Omental fat pad (tissue), 4 donors: ENCODE data around the gene IL32. TPM values are rescaled to one million over a fixed set of nuclear protein-coding genes. Genes with fewer than 3 reads are reported as not detected.

ENCODE experiments used
- ATAC-seq: fragments of 150-250 bp; one replicate; pipeline ENCODE4 v1.9.1; 2016; ENCODE audit warnings: mild to moderate bottlenecking, moderate library complexity; ENCODE audit not compliant: low FRiP score
- DNase-seq: peaks from one replicate; pipeline ENCODE4 v3.0.0-alpha.2; 2019; ENCODE audit warnings: low spot score
- CTCF ChIP-seq, 3 donors: fragments of 450-650 bp; IDR thresholded peaks; one replicate each; pipeline ENCODE4 v1.5.1; 2016 to 2017; ENCODE audit warnings: antibody characterized with exemption in 3 of 3, mild to moderate bottlenecking in 3 of 3, moderate library complexity in 2 of 3
- total RNA-seq, 4 donors: library from RNA; depleted of rRNA; stranded (reverse); fragments of >200 nt; gene quantifications; one replicate each; pipeline ENCODE4 v1.1.0, GENCODE V29; 2016

IL32 gene
- total RNA-seq, 4 donors from 2014 or later: 16.5 to 73.0 (median 25.6) TPM

GRCh38 chr16:3056336-3057180, 8.9 kb upstream of the IL32 start:
- TF ChIP-seq CTCF (IDR thresholded peaks at IDR 0.05): no peak
- ATAC-seq (no peak), DNase-seq (no peak)

- DNase-seq (no peak), ATAC-seq (no peak)
- TF ChIP-seq CTCF (IDR thresholded peaks at IDR 0.05): no peak
Observed at GRCh38 chr16:3057181-3058138, 8.0 kb upstream of the IL32 start.

- peak; percentile 16 for ATAC-seq
- DNase-seq: no peak
- no peak for TF ChIP-seq CTCF (IDR thresholded peaks at IDR 0.05)
Observed at GRCh38 chr16:3058139-3059030, 7.1 kb upstream of the IL32 start.

DNA sequence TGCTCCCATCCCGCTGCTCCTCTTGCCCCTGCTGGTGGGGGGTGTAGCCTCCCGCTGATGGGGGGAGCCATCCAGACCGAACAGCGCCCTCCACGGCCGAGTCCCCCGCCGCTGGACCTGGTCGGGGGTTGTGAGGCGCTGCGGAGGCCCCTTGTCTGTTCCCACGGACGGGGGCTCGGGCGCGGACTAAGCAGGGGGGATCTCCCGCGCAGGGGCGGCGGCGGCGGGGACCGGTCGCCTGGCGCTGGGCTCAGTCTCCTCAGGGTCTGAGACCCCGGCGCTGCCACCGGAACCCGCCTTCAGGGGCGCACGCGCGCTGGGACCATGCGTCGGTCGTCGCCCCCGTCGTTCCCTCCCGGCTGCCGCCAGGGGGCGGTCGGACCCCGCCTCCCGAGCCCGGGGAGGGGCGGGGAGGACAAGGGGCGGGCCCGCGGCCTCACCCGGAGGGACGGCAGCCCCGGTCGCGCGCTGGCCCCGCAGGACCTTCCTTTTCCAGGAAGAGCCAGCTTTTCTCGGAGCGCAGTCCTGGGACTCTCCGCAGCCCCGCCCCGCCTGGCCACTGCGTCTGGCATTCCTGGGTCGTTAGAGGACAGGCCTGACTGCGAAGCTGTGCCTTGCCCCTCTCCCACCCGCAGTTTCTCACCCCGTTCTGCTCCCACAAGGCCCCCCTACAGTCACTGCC, 6.3 kb upstream of the IL32 start:
- TF ChIP-seq CTCF (IDR thresholded peaks at IDR 0.05): peak in 2 of 3 donors; percentile 86 to 97
- DNase-seq (peak; percentile 42), ATAC-seq (peak; percentile 91)

DNA sequence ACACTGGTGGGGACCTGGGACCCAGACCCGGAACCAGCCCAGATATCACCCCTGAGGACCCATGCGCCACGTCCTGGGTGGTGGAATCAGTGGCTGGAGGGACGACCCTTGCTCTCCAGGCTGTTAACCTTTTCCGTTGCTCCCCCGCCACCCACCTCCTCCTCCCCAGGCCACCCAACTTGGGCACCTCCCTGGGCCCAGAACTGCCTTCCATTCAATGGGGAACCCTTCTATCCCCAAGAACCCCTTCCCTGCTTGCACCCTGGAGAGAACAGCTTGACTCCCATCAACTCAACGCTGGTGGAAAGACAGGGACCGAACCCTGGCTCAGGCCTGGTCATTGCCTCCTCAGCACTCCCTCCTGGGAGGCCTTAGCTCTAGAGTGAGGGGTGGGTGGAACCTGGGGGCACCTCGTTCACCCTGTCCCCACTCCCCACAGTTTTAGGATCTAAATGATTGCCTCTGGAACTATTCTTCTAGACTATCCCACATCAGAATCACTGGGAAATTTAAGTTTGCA, 5.7 kb upstream of the IL32 start:
- no peak for TF ChIP-seq CTCF (IDR thresholded peaks at IDR 0.05)
- peak; percentile 5 for ATAC-seq
- no peak for DNase-seq
